Esophagus muscularis mucosa (tissue), 4 donors: ENCODE data around the gene COL27A1. TPM values are rescaled to one million over a fixed set of nuclear protein-coding genes. Genes with fewer than 3 reads are reported as not detected.

ENCODE experiments used
- DNase-seq: peaks from one replicate; pipeline ENCODE4 v3.0.0-alpha.2; 2017; ENCODE audit errors: extremely low spot score
- H3K27ac ChIP-seq, 4 donors: fragments of 200-600 bp; sonication (generic); replicated peaks in 1 of 4; 1 replicate in 3 of 4; 2 replicates in 1 of 4; pipeline ENCODE4 v1.5.1; 2016 to 2019; ENCODE audit warnings: mild to moderate bottlenecking in 1 of 4
- H3K27me3 ChIP-seq, 4 donors: fragments of 200-600 bp; sonication (generic); one replicate each; pipeline versions ENCODE4 v1.5.1 to v1.6.0; 2016 to 2019
- H3K36me3 ChIP-seq, 4 donors: fragments of 200-600 bp; sonication (generic); one replicate each; pipeline ENCODE4 v1.5.1; 2016 to 2019
- H3K4me1 ChIP-seq, 4 donors: fragments of 200-600 bp; sonication (generic); one replicate each; pipeline ENCODE4 v1.5.1; 2016 to 2019
- H3K4me3 ChIP-seq, 4 donors: fragments of 200-600 bp; sonication (generic); 1 replicate in 2 of 4; 2 replicates in 2 of 4; pipeline ENCODE4 v1.5.1; 2016 to 2019; ENCODE audit warnings: mild to moderate bottlenecking in 4 of 4, moderate library complexity in 1 of 4
- H3K9me3 ChIP-seq, 4 donors: fragments of 200-600 bp; sonication (generic); 1 replicate in 3 of 4; 2 replicates in 1 of 4; pipeline ENCODE4 v1.5.1; 2016 to 2019
- EP300 ChIP-seq: sonication (generic); formaldehyde crosslinking; IDR thresholded peaks from one replicate; pipeline ENCODE4 v1.6.1; 2017; ENCODE audit warnings: antibody characterized with exemption
- POLR2A ChIP-seq: fragments of 450-650 bp; IDR thresholded peaks from one replicate; pipeline ENCODE4 v1.6.1; 2017; ENCODE audit warnings: antibody characterized with exemption, moderate library complexity, mild to moderate bottlenecking, low read depth
- POLR2AphosphoS5 ChIP-seq, 2 donors: sonication (generic); formaldehyde crosslinking; IDR thresholded peaks; one replicate each; pipeline ENCODE4 v1.6.1; 2017; ENCODE audit warnings: antibody characterized with exemption in 2 of 2
- WGBS: methylation state at CpG from one replicate; pipeline ENCODE4 v1.1.5; 2018; 5-methylcytosine and 5-hydroxymethylcytosine counted together
- intact Hi-C: fragments of 100-400 bp; cut with DNase I; formaldehyde crosslinking; loops from one replicate; pipeline ENCODE4 v1.15.1; 2023
- total RNA-seq, 4 donors: library from RNA; depleted of rRNA; stranded (reverse); fragments of >200 nt; gene quantifications; one replicate each; pipeline versions ENCODE4 v1.1.0 to v1.2.1, GENCODE V29; 2016
- TF ChIP-seq, protein P1 (sequence below), 3 experiments: fragments of 200-600 bp in 2 of 3; fragments of 450-650 bp in 1 of 3; sonication (generic) in 2 of 3; IDR thresholded peaks; one replicate each; pipeline ENCODE4 v1.5.1; 2017 to 2019; ENCODE audit warnings: antibody characterized with exemption in 3 of 3, mild to moderate bottlenecking in 2 of 3, moderate library complexity in 1 of 3

COL27A1 gene
- total RNA-seq, 4 donors from 2014 or later: 1.8 to 3.3 (median 2.7) TPM

DNA sequence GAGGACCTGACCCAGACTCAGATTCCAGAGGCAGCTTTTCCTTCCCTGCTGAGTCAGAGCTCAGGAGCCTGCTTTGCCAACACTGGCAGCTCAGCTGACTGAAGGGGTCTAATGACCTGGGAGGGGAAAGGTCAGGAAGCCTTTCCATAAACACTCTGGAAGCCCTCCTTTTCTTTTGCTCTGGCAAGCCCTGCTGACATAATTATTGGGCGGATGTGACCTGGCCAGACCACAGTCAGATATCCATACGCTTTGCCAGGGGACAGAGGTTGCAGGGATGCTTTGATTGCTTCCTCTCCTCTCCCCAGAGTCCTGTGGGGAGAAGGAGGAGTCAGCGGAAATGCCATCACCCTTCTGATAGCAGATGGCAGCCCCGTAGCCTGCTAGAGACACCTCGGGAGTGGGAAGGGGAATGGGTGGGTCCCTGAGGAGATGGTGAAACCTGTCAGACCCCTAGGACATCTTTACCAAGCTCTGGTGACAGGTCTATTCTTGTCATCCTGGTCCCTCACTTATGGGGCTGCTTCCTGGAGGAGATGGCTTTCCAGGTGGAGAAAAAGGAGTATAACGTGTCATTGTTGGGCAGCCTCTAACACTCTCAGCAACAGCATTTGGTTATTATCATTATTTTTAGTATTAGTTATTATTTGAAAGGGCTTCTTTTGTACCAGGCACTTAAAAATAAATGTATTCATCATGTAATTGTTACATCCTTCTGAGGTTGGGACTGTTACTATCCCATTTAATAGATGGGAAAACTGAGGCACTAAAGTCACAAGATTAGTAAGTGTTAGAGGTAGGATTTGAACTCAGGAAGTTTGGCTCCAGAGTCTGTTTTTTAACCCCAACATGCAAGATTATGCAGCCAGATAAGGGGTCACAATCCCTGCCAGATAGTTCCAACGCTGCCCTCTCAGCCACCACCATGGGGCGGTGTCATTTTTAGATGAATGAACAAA, 11.6 kb downstream of the COL27A1 start:
- peaks cover 0 to 32% (median 0%) of the 10 kb centered on the region in 4 donors for H3K27me3 ChIP-seq
- H3K4me1 ChIP-seq: peaks cover 11 to 21% (median 20%) of the 10 kb centered on the region in 4 donors
- H3K4me3 ChIP-seq: no peak overlapping the region
- H3K9me3 ChIP-seq: no peaks in the 10 kb centered on the region
- DNase-seq: no peak
- H3K36me3 ChIP-seq: no peaks in the 10 kb centered on the region
- H3K27ac ChIP-seq: no peak overlapping the region
- WGBS: 74% methylated on average over 8 of the region's 8 CpGs
- intact Hi-C loops: no loop called here
- TF ChIP-seq POLR2A: no peak

DNA sequence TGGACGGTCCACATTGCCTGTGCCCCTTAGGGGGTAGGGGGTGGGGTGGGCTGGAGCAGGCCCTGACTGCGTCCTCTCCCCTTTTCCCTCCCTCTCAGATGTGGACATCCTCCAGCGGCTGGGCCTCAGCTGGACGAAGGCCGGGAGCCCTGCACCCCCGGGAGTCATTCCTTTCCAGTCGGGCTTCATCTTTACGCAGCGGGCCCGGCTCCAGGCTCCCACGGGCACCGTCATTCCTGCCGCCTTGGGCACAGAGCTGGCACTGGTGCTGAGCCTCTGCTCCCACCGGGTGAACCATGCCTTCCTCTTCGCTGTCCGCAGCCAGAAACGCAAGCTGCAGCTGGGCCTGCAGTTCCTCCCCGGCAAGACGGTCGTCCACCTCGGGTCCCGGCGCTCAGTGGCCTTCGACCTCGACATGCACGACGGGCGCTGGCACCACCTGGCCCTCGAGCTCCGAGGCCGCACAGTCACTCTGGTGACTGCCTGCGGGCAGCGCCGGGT, 12.3 kb downstream of the COL27A1 start:
- H3K27ac ChIP-seq: no peak overlapping the region
- WGBS: 94% methylated on average over 30 of the region's 34 CpGs
- H3K27me3 ChIP-seq: peaks cover 0 to 26% (median 0%) of the 10 kb centered on the region in 4 donors
- DNase-seq: no peak
- intact Hi-C loops: no loop called here
- H3K9me3 ChIP-seq: no peaks in the 10 kb centered on the region
- peaks cover 12 to 20% (median 19%) of the 10 kb centered on the region in 4 donors for H3K4me1 ChIP-seq
- TF ChIP-seq, protein P1, sequence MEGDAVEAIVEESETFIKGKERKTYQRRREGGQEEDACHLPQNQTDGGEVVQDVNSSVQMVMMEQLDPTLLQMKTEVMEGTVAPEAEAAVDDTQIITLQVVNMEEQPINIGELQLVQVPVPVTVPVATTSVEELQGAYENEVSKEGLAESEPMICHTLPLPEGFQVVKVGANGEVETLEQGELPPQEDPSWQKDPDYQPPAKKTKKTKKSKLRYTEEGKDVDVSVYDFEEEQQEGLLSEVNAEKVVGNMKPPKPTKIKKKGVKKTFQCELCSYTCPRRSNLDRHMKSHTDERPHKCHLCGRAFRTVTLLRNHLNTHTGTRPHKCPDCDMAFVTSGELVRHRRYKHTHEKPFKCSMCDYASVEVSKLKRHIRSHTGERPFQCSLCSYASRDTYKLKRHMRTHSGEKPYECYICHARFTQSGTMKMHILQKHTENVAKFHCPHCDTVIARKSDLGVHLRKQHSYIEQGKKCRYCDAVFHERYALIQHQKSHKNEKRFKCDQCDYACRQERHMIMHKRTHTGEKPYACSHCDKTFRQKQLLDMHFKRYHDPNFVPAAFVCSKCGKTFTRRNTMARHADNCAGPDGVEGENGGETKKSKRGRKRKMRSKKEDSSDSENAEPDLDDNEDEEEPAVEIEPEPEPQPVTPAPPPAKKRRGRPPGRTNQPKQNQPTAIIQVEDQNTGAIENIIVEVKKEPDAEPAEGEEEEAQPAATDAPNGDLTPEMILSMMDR (IDR thresholded peaks at IDR 0.05): no peak
- no peak for TF ChIP-seq POLR2A
- no peak for TF ChIP-seq EP300
- TF ChIP-seq POLR2AphosphoS5 (IDR thresholded peaks at IDR 0.05): no peak
- no peak overlapping the region for H3K4me3 ChIP-seq
- H3K36me3 ChIP-seq: no peaks in the 10 kb centered on the region

DNA sequence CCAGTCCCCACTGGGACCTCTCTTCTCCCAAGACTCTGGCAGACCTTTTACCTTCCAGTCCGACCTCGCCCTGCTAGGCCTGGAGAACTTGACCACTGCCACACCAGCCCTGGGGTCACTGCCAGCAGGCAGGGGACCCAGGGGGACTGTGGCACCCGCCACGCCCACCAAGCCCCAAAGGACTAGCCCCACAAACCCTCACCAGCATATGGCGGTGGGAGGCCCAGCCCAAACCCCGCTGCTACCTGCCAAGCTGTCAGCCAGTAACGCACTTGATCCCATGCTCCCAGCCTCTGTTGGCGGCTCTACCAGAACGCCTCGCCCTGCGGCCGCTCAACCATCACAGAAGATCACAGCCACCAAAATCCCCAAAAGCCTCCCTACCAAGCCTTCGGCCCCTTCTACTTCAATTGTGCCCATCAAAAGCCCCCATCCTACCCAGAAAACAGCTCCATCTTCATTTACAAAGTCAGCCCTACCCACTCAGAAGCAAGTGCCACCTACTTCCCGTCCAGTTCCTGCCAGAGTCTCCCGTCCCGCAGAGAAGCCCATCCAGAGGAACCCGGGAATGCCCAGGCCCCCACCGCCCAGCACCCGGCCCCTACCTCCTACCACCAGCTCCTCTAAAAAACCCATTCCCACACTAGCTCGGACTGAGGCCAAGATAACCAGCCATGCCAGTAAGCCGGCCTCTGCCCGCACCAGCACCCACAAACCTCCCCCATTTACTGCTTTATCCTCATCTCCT, 13.1 kb downstream of the COL27A1 start:
- no peak overlapping the region for H3K27ac ChIP-seq
- no peak for TF ChIP-seq POLR2AphosphoS5 (IDR thresholded peaks at IDR 0.05)
- TF ChIP-seq EP300: no peak
- TF ChIP-seq POLR2A: no peak
- TF ChIP-seq, protein P1 (IDR thresholded peaks at IDR 0.05): no peak
- no peak for DNase-seq

DNA sequence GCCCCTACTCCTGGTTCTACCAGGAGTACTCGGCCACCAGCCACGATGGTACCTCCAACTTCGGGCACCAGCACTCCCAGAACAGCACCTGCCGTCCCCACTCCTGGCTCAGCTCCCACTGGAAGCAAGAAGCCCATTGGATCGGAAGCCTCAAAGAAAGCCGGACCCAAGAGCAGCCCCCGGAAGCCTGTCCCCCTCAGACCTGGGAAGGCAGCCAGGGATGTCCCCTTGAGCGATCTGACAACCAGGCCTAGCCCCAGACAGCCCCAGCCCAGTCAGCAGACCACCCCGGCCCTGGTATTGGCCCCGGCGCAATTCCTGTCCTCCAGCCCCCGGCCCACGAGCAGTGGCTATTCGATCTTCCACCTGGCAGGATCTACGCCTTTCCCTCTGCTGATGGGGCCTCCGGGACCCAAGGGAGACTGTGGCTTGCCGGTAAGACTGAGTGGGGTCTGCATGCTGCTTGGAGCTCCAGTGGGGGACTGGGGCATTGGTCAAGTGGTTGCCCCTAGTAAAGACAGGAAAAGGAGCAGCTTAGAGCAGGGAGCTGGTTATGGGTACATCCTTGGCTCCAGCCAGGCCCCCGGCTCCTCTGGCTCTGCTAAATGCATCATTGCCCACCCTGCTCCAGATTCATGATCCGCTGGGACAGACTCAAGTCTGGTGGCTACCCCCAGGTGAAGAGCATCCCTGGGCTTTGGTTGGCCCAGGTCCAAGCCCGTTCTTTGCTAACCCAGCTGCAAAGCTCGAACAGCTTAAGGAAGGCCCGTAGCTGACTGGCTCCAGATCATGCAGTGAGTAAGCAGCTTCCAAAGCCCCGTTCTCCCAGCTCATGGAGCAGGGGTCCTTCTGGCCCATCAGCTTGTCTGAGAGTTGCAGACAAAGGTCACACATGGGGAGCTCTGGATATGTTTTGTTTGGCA, 14.0 kb downstream of the COL27A1 start:
- 94% methylated on average over 17 of the region's 23 CpGs for WGBS
- no peaks in the 10 kb centered on the region for H3K9me3 ChIP-seq
- no peak for DNase-seq
- H3K27me3 ChIP-seq: peaks cover 0 to 21% (median 0%) of the 10 kb centered on the region in 4 donors
- TF ChIP-seq POLR2AphosphoS5 (IDR thresholded peaks at IDR 0.05) (no peak), POLR2A (no peak), EP300 (no peak)
- TF ChIP-seq, protein P1 (IDR thresholded peaks at IDR 0.05): no peak
- H3K4me3 ChIP-seq: no peak overlapping the region
- H3K27ac ChIP-seq: no peak overlapping the region
- intact Hi-C loops: no loop called here
- H3K4me1 ChIP-seq: peaks cover 6 to 20% (median 12%) of the 10 kb centered on the region in 4 donors
- H3K36me3 ChIP-seq: no peaks in the 10 kb centered on the region

More for the DNA sequence above, 13.1 kb downstream of the COL27A1 start:
- H3K4me1 ChIP-seq: peaks cover 10 to 18% (median 15%) of the 10 kb centered on the region in 4 donors
- WGBS: 90% methylated on average over 22 of the region's 22 CpGs
- H3K36me3 ChIP-seq: no peaks in the 10 kb centered on the region
- no peaks in the 10 kb centered on the region for H3K9me3 ChIP-seq
- H3K4me3 ChIP-seq: no peak overlapping the region
- intact Hi-C loops: no loop called here
- H3K27me3 ChIP-seq: peaks cover 0 to 26% (median 0%) of the 10 kb centered on the region in 4 donors
